ENCODE measurements around the gene CELF5. TPM values are rescaled to one million over a fixed set of nuclear protein-coding genes. Genes with fewer than 3 reads are reported as not detected.

CELF5 gene
- total and polyA plus RNA-seq, 2 experiments from 2014 or later = 5.6 to 10.6 TPM

GRCh38 chr19:3279306-3279705 lies 54.8 kb downstream of the CELF5 start:
- Mint-ChIP-seq H3K27ac (no peak overlapping the region), H3K27me3 (ENCODE audit: insufficient read depth, low read depth, poor library complexity) (peaks cover 12% of the 10 kb centered on the region), H3K4me3 (no peak overlapping the region), H3K36me3 (ENCODE audit: low read depth) (peaks cover 3% of the 10 kb centered on the region; the same call in 1 of the 3 replicates), H3K9me3 (no peaks in the 10 kb centered on the region; the same call in 2 of the 3 replicates), H3K4me1 (peaks cover 12% of the 10 kb centered on the region)
- H3K27ac ChIP-seq (ENCODE audit: low read depth) = no peak overlapping the region
- H3K4me3 ChIP-seq = no peak overlapping the region
- H3K4me2 ChIP-seq = no peak overlapping the region
- H3K9me2 ChIP-seq (ENCODE audit: insufficient read depth) = no peaks in the 10 kb centered on the region
- no peaks in the 10 kb centered on the region for H3K27me3 ChIP-seq (ENCODE audit: insufficient read depth)
- no peaks in the 10 kb centered on the region for H3K79me2 ChIP-seq (replicated peaks; ENCODE audit: insufficient read depth)
- H3F3A ChIP-seq (replicated peaks; ENCODE audit: low read depth) = 0 out of 2 replicates have a peak, but pooled peaks cover 7% of the 10 kb centered on the region
- H3K36me3 ChIP-seq (ENCODE audit: insufficient read depth) = no peaks in the 10 kb centered on the region
- ATAC-seq = no peak
- no peaks in the 10 kb centered on the region for H4K20me1 ChIP-seq (replicated peaks; ENCODE audit: insufficient read depth)
- no peak overlapping the region for H2AFZ ChIP-seq
- TF ChIP-seq ETS1 (IDR thresholded peaks at IDR 0.05) = no peak
- no peak for TF ChIP-seq ZNF114 (CRISPR knock-in tag; IDR thresholded peaks at IDR 0.05)
- no peak for TF ChIP-seq EZH2 (IDR thresholded peaks at IDR 0.05; ENCODE audit: low read depth, unreplicated experiment)
- no peak for TF ChIP-seq CREB1 (CRISPR knock-in tag; IDR thresholded peaks at IDR 0.05; ENCODE audit: low read depth)
- TF ChIP-seq STAT1 (IDR thresholded peaks at IDR 0.05; ENCODE audit: unreplicated experiment) = no peak
- no peak for TF ChIP-seq ZNF331 (CRISPR knock-in tag; IDR thresholded peaks at IDR 0.05; ENCODE audit: low read depth)
- TF ChIP-seq NANOG (IDR thresholded peaks at IDR 0.05; ENCODE audit: borderline replicate concordance) = no peak
- TF ChIP-seq REST (IDR thresholded peaks at IDR 0.05; ENCODE audit: unreplicated experiment) = no peak
- TF ChIP-seq EZH2phosphoT487 (IDR thresholded peaks at IDR 0.05; ENCODE audit: unreplicated experiment) = no peak
- TF ChIP-seq JUNB (IDR thresholded peaks at IDR 0.05; ENCODE audit: unreplicated experiment) = no peak
- TF ChIP-seq CTCF (conservative IDR thresholded peaks at IDR 0.05; ENCODE audit: low read depth in 2 of 2) = no peak
- no peak for TF ChIP-seq ZNF462 (CRISPR knock-in tag; IDR thresholded peaks at IDR 0.05)
- no peak for TF ChIP-seq POLR2AphosphoS5 (IDR thresholded peaks at IDR 0.05; ENCODE audit: low read depth)
- H3K4me1 ChIP-seq (ENCODE audit: insufficient read depth) = peaks cover 14% of the 10 kb centered on the region
- no peak for DNase-seq (ENCODE audit: low spot score)

Measured in GM23338 (cell line).